NT2/D1 (cell line): ENCODE results near the gene NEU2.
"Not testable (repeated sequence)": the region's sequence is repeated elsewhere in the genome, so short reads cannot be mapped to it uniquely, and the experiment has no call there.

Source experiments
- DNase-seq: peaks from one replicate; pipeline ENCODE4 v3.0.0-alpha.2; 2011; ENCODE audit warnings: low read depth, low spot score
- H3K27me3 ChIP-seq: 2 replicates; pipeline ENCODE4 v1.6.0; 2011; ENCODE audit warnings: mild to moderate bottlenecking; ENCODE audit not compliant: insufficient read length, insufficient read depth
- H3K36me3 ChIP-seq: 2 replicates; pipeline ENCODE4 v1.6.1; 2011; ENCODE audit warnings: mild to moderate bottlenecking, low read length, mixed read lengths; ENCODE audit not compliant: insufficient read depth, insufficient read length
- H3K4me1 ChIP-seq: 2 replicates; pipeline ENCODE4 v1.5.1; 2011; ENCODE audit not compliant: insufficient read depth, insufficient read length
- H3K4me3 ChIP-seq: 2 replicates; pipeline ENCODE4 v1.5.1; 2011; ENCODE audit warnings: low read depth; ENCODE audit not compliant: insufficient read length
- H3K9ac ChIP-seq: 2 replicates; pipeline ENCODE4 v1.6.0; 2011; ENCODE audit warnings: low read depth; ENCODE audit not compliant: insufficient read length
- H3K9me3 ChIP-seq: 2 replicates; pipeline ENCODE4 v1.5.1; 2011; ENCODE audit warnings: mild to moderate bottlenecking, low read length; ENCODE audit not compliant: insufficient read depth
- SUZ12 ChIP-seq: IDR thresholded peaks from 2 replicates; pipeline ENCODE4 v1.6.1; 2011; ENCODE audit not compliant: insufficient read length, insufficient read depth; ENCODE audit errors: extremely low read depth
- YY1 ChIP-seq: IDR thresholded peaks from 2 replicates; pipeline ENCODE4 v1.6.1; 2011; ENCODE audit not compliant: insufficient read length, insufficient read depth
- ZNF274 ChIP-seq: IDR thresholded peaks from 2 replicates; pipeline ENCODE4 v1.6.1; 2011; ENCODE audit warnings: mild to moderate bottlenecking, low read depth, low read length

NEU2 gene

DNA sequence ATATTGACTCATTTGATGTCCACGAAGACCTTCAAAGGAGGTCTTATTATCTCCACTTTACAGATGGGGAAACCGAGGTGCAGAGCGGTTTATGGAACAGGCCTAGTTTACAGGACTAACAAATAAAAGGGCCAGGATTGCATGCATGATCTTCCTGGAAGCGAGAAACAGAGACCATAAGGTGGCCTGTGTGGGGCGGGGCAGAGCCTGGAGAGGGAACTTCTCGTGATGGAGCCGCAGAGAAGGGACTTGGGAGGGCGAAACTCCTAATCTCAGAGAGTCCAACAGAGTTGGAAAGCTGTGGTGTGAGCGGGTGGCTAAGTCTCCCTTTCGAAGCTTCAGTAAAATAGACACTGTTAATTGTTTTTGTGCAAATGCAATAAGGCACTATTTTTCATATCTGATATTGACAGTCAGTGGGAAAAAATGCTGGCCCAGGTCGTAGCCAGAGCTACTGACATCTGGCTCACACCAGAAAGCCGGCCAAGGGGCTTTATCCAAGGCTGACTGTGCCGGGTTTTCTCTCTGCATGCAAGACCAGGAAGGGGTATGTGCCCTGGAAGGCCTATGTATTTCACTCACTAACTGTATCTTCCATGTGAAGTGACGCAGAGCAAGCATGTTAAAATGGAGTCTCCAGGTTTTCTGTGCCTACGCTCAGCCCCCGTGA lies 32.2 kb downstream of the NEU2 start:
- DNase-seq: no peak
- peaks cover 29% of the 10 kb centered on the region for H3K4me1 ChIP-seq

DNA sequence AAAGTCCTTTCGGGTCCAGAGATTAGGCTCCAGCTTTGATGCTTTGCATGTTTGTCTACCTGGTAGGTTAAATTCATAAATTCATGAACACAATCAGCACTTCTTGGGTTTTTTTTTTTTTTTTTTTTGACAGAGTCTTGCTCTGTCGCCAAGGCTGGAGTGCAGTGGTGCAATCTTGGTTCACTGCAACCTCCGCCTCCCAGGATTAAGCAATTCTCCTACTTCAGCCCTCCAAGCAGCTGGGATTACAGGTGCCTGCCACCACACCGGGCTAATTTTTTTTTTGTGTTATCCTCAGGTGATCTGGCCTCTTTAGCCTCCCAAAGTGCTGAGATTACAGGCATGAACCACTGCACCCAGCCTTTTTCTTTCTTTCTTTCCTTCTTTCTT lies 32.7 kb downstream of the NEU2 start:
- DNase-seq, H3K9me3 ChIP-seq, H3K27me3 ChIP-seq, H3K36me3 ChIP-seq, H3K4me3 ChIP-seq, H3K9ac ChIP-seq: not testable (repeated sequence)
- peaks cover 29% of the 10 kb centered on the region for H3K4me1 ChIP-seq

More for the DNA sequence above, 32.2 kb downstream of the NEU2 start:
- Histone ChIP-seq H3K27me3 (no peaks in the 10 kb centered on the region), H3K4me3 (no peak overlapping the region), H3K9me3 (no peaks in the 10 kb centered on the region), H3K9ac (no peak overlapping the region), H3K36me3 (no peaks in the 10 kb centered on the region)
- TF ChIP-seq YY1 (no peak), ZNF274 (no peak), SUZ12 (no peak)

DNA sequence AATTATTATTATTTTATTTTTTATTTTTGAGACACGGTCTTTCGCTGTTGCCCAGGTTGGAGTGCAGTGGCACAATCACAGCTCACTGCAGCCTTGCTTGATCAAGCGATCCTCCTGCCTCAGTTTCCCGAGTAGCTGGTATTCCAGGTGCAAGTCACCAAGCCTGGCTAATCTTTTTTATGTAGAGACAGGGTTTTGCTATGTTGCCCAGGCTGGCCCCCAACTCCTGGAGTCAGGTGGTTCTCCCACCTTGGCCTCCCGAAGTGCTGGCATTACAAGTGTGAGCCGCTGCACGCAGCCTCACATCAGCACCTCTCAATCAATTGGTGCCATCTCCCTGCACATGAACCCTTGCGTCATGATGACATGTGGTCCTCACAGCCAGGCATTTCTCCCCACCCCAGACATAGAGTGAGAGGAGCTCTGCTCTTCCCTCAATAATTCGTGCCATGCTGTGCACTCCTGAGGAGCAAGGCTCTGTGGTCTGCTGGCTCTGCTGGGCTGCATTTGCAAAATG lies 33.5 kb downstream of the NEU2 start:
- peaks cover 28% of the 10 kb centered on the region for H3K4me1 ChIP-seq
- no peak overlapping the region for H3K4me3 ChIP-seq
- DNase-seq: no peak
- H3K36me3 ChIP-seq: no peaks in the 10 kb centered on the region
- H3K9me3 ChIP-seq: no peaks in the 10 kb centered on the region
- H3K9ac ChIP-seq: no peak overlapping the region
- TF ChIP-seq YY1 (no peak), ZNF274 (no peak), SUZ12 (no peak)
- no peaks in the 10 kb centered on the region for H3K27me3 ChIP-seq

DNA sequence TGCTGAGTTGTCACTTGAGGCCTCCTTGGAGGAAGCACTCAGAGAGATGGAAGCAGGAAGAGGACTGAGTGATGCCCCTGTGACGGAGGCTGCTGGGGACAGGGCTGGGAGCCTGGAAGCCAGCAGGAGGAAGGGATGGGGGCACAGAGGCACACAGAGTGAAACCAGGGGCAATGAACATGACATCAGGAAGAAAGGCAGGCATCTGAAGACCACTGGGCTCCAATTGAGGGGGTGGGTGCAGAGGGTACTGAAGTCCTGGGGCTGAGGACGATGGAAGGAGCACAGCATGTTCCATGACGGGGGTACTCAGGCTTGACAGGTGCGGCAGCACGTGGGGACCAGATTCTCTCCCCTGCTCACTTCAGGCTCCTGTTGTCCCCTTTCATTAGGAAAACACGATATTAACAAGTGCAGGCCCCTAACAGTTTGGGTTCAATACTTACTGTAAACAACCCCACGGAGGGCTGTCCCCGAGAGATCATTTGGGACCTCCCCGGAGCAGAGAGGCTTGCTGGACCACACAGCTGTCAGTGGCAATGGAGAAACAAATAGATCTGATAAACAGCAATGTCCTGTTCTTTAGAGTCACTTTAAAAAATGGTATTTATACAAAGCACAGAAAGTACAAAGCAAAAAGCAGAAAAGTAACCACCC lies 36.4 kb downstream of the NEU2 start:
- TF ChIP-seq ZNF274 (no peak), YY1 (no peak), SUZ12 (no peak)
- Histone ChIP-seq H3K36me3 (no peaks in the 10 kb centered on the region), H3K27me3 (no peaks in the 10 kb centered on the region), H3K4me1 (peaks cover 6% of the 10 kb centered on the region), H3K9me3 (peaks cover 9% of the 10 kb centered on the region), H3K4me3 (no peak overlapping the region), H3K9ac (no peak overlapping the region)
- DNase-seq: no peak

DNA sequence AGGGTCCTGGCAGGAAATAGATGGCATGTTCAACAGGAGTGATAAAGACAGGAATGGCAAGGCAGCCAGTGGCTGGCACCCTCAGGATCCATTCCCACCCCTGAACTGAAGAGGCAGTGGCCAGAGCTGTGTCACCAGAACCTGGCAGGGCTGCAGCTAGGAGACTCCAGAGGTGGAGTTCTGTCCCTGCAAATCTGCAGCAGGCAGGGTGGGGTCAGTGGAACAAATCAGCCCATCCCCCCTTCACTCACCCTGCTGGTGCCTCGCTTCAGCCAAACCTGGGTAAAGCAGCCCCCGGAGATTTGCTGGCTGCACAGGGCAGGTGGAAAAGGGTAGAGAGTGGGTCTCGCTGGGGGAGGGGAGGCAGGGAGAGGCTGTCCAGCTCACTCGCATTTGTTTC lies 40.4 kb downstream of the NEU2 start:
- H3K4me1 ChIP-seq: peaks cover 11% of the 10 kb centered on the region

DNA sequence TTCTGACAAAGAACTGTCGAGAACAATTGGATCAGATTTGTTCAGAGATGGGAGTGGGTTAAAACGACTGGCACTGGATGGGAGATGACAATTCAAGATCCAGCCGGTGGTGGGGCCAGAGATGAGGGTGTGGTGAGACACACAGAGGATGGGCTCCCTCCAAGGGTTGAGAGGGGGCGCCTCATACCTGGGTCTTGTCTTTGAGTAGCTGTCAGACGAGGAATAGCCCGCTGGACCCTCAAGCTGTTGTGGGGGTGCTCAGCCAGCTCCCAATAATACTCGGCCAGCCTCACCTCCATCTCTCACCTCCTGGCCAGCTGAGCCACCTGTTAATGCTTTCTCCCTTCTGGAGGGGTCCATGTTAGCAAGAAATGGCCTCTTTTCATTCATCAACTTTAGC lies 41.6 kb downstream of the NEU2 start:
- Histone ChIP-seq H3K27me3 (no peaks in the 10 kb centered on the region), H3K4me1 (peaks cover 8% of the 10 kb centered on the region), H3K9me3 (peaks cover 9% of the 10 kb centered on the region), H3K4me3 (no peak overlapping the region), H3K9ac (no peak overlapping the region), H3K36me3 (no peaks in the 10 kb centered on the region)
- TF ChIP-seq YY1 (no peak), ZNF274 (no peak), SUZ12 (no peak)
- no peak for DNase-seq

More for the DNA sequence above, 40.4 kb downstream of the NEU2 start:
- H3K27me3 ChIP-seq: no peaks in the 10 kb centered on the region
- H3K9ac ChIP-seq: no peak overlapping the region
- DNase-seq: no peak
- H3K4me3 ChIP-seq: no peak overlapping the region
- H3K9me3 ChIP-seq: peaks cover 9% of the 10 kb centered on the region
- TF ChIP-seq SUZ12 (no peak), ZNF274 (no peak), YY1 (no peak)
- H3K36me3 ChIP-seq: no peaks in the 10 kb centered on the region

DNA sequence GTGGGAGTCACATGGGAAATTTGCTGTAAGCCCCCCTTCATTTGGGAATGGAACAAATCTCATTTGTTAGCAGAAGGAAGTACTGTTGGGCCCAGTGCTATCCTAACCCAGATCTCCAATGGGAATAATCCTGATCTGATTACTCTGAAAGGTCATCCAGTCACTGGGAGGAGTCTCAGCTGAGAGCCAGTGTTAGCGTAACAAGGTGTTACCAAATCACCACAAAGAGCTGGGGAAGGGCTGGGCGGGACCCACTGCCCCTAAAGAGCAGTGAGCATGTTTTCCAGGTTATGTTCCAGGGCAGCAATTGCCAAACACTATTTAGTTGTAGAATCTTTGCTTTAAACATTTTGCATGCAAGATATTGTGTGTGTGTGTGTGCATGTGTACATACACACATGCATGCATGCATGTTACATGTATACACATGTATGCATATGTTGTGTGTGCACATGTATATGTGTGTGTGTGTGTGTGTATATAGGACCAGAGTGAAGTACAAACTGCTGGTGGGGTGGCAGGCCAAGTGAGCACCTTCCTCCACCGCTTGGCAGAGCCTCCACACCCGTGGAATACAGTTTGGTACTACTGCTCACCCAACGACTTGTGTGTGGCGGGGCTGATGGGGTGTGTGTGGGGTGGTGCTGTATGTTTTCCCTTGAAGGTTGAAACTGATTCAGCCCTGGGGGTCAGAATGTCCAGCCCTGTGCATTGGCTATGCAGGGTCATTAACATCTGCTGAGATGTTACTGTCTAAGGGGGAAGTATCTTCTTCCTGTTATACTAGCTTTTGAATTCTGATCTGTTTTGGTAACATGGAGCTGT lies 42.9 kb downstream of the NEU2 start:
- no peak for TF ChIP-seq YY1
- TF ChIP-seq SUZ12: no peak
- TF ChIP-seq ZNF274: no peak
- no peak for DNase-seq
- Histone ChIP-seq H3K27me3 (peaks cover 2% of the 10 kb centered on the region), H3K4me3 (no peak overlapping the region), H3K36me3 (no peaks in the 10 kb centered on the region), H3K9ac (peak overlapping the region; percentile 4), H3K9me3 (peaks cover 9% of the 10 kb centered on the region), H3K4me1 (peaks cover 8% of the 10 kb centered on the region)
